K562 (cell line): ENCODE results near the gene FLVCR2. TPM values are rescaled to one million over a fixed set of nuclear protein-coding genes. Genes with fewer than 3 reads are reported as not detected.

Experiments used
- ATAC-seq: fragments of 200-7000 bp; cut with Tn5 transposase; 3 replicates; pipeline ENCODE4 v1.9.1; 2020; ENCODE audit warnings: moderate library complexity
- BruUV-seq: library from RNA; stranded (reverse); fragments of 400-500 nt; replicated peaks from 2 replicates; lab custom pipeline; 2021; lab: Mats Ljungman, UMichigan
- CTCF ChIA-PET: fragments of 300-600 bp; formaldehyde crosslinking; extraction: SDS; loops from one replicate; lab custom pipeline; 2021; ENCODE audit warnings: low intra/inter-chr PET ratio; lab: Yijun Ruan, JAX
- POLR2A ChIA-PET: fragments of 300-600, 350-650 bp; sonication (Branson Sonifier 250); formaldehyde crosslinking; extraction: SDS; loops from one replicate; lab custom pipeline; 2021; ENCODE audit warnings: antibody characterized with exemption, inconsistent platforms; lab: Yijun Ruan, JAX
- DNase-seq, 4 experiments: peaks; one replicate each; pipeline versions ENCODE4 v3.0.0 to v3.0.0-alpha.2; 2011 to 2018; ENCODE audit warnings: low spot score in 3 of 4, mixed read lengths in 3 of 4; ENCODE audit errors: extremely low read depth in 1 of 4
- FAIRE-seq: peaks from 2 replicates; lab custom pipeline; 2011; peaks lifted over from hg19 to GRCh38; lab: Jason Lieb, UNC
- H2AFZ ChIP-seq: 2 replicates; pipeline ENCODE4 v1.6.0; 2011; ENCODE audit warnings: low read depth, low read length, control low read depth, inconsistent platforms
- H3K27ac ChIP-seq: fragments of 200-600 bp; 3 replicates; pipeline ENCODE4 v1.8.0; 2011; ENCODE audit warnings: low read depth, mild to moderate bottlenecking, control low read depth, inconsistent platforms, low read length, moderate library complexity, mixed read lengths; ENCODE audit errors: extremely low read depth
- H3K27me3 ChIP-seq, 2 experiments: fragments of 300-600 bp in 1 of 2; 2 replicates in 1 of 2; 3 replicates in 1 of 2; pipeline versions ENCODE4 v1.6.0 to v1.8.0; 2011; ENCODE audit warnings: inconsistent platforms in 2 of 2, low read length in 2 of 2, mild to moderate bottlenecking in 1 of 2, mixed read lengths in 1 of 2, moderate library complexity in 1 of 2; ENCODE audit not compliant: control insufficient read depth in 2 of 2, insufficient read depth in 2 of 2
- H3K36me3 ChIP-seq: fragments of 300-600 bp; 3 replicates; pipeline ENCODE4 v1.8.0; 2011; ENCODE audit warnings: mild to moderate bottlenecking, low read length, inconsistent platforms; ENCODE audit not compliant: control insufficient read depth, insufficient read depth
- H3K4me1 ChIP-seq, 2 experiments: fragments of 200-600 bp in 1 of 2; replicated peaks in 1 of 2; 2 replicates in 1 of 2; 3 replicates in 1 of 2; pipeline versions ENCODE4 v1.5.1 to v1.8.0; 2011; ENCODE audit warnings: inconsistent platforms in 2 of 2, low read length in 2 of 2, mild to moderate bottlenecking in 1 of 2, mixed read lengths in 1 of 2, moderate library complexity in 1 of 2; ENCODE audit not compliant: control insufficient read depth in 2 of 2, insufficient read depth in 2 of 2
- H3K4me2 ChIP-seq: 2 replicates; pipeline ENCODE4 v1.6.1; 2011; ENCODE audit warnings: low read length, control low read depth, inconsistent platforms, mixed read lengths; ENCODE audit not compliant: insufficient read depth
- H3K4me3 ChIP-seq: fragments of 200-600 bp; sonication (generic), shearing (Covaris generic); 2 replicates; pipeline ENCODE4 v1.5.1; 2016; ENCODE audit warnings: control low read depth, inconsistent platforms
- H3K79me2 ChIP-seq: fragments of 200-600 bp; 3 replicates; pipeline ENCODE4 v1.8.0; 2011; ENCODE audit warnings: low read length, inconsistent platforms; ENCODE audit not compliant: control insufficient read depth, insufficient read depth
- H3K9ac ChIP-seq, 2 experiments: 2 replicates each; pipeline versions ENCODE4 v1.6.0 to v1.6.1; 2011; ENCODE audit warnings: low read depth in 2 of 2, low read length in 2 of 2, control low read depth in 1 of 2, inconsistent platforms in 1 of 2, mild to moderate bottlenecking in 1 of 2, mixed read lengths in 1 of 2; ENCODE audit not compliant: insufficient read depth in 1 of 2
- H3K9me1 ChIP-seq: one replicate; pipeline ENCODE4 v1.6.0; 2011; ENCODE audit warnings: inconsistent platforms, mild to moderate bottlenecking, low read length, moderate library complexity; ENCODE audit not compliant: control insufficient read depth, insufficient read depth
- H3K9me3 ChIP-seq: replicated peaks from 2 replicates; pipeline ENCODE4 v1.5.1; 2011; ENCODE audit warnings: low read depth, low read length, inconsistent platforms; ENCODE audit not compliant: control insufficient read depth, insufficient read depth
- H4K20me1 ChIP-seq: replicated peaks from 2 replicates; pipeline ENCODE4 v1.6.1; 2011; ENCODE audit warnings: low read length, inconsistent platforms, mixed read lengths; ENCODE audit not compliant: control insufficient read depth, insufficient read depth
- AFF4 ChIP-seq: sonication (generic); formaldehyde crosslinking; IDR thresholded peaks from 2 replicates; pipeline ENCODE4 v1.8.0; 2023; ENCODE audit warnings: mild to moderate bottlenecking, missing genetic modification reagents
- CC2D1A ChIP-seq: fragments of 450-650 bp; IDR thresholded peaks from 2 replicates; pipeline ENCODE4 v1.6.1; 2017; ENCODE audit warnings: mild to moderate bottlenecking
- EP300 ChIP-seq: IDR thresholded peaks from 2 replicates; pipeline ENCODE4 v1.6.1; 2012; ENCODE audit warnings: low read length, improper control_type of control experiment
- HMBOX1 ChIP-seq: sonication (generic); IDR thresholded peaks from 2 replicates; pipeline ENCODE4 v1.6.1; 2016
- KDM5B ChIP-seq: fragments of 200-600 bp; sonication (generic); IDR thresholded peaks from 2 replicates; pipeline ENCODE4 v1.6.1; 2012; ENCODE audit warnings: low read depth, mild to moderate bottlenecking, moderate library complexity, low read length, control low read depth, inconsistent platforms; ENCODE audit not compliant: insufficient replicate concordance
- NR3C1 ChIP-seq: sonication (generic); formaldehyde crosslinking; IDR thresholded peaks from 2 replicates; pipeline ENCODE4 v1.8.1; 2022; ENCODE audit warnings: missing genetic modification reagents
- POU5F1 ChIP-seq: fragments of 150-350 bp; IDR thresholded peaks from 2 replicates; pipeline ENCODE4 v1.6.1; 2014; ENCODE audit warnings: borderline replicate concordance, low read length, low read depth, mild to moderate bottlenecking; ENCODE audit not compliant: partially characterized antibody
- PREB ChIP-seq: sonication (generic); formaldehyde crosslinking; IDR thresholded peaks from 2 replicates; pipeline ENCODE4 v1.8.1; 2023; ENCODE audit warnings: mild to moderate bottlenecking, missing genetic modification reagents
- SMARCA5 ChIP-seq: fragments of 450-650 bp; IDR thresholded peaks from 2 replicates; pipeline ENCODE4 v1.6.1; 2016
- ZC3H8 ChIP-seq: fragments of 450-650 bp; IDR thresholded peaks from 2 replicates; pipeline ENCODE4 v1.6.1; 2017
- ZFP36 ChIP-seq: fragments of 150-350 bp; IDR thresholded peaks from 2 replicates; pipeline ENCODE4 v1.6.1; 2018; ENCODE audit warnings: low read length, low read depth; ENCODE audit not compliant: partially characterized antibody
- WGBS: fragments of 100-300 bp; shearing (Covaris generic); methylation state at CpG from one replicate; pipeline ENCODE4 v1.1.6; 2016; ENCODE audit warnings: low coverage, mixed read lengths; ENCODE audit not compliant: insufficient coverage; ENCODE audit errors: missing lambda C conversion rate; 5-methylcytosine and 5-hydroxymethylcytosine counted together
- in situ Hi-C: fragments of 300-500 bp; cut with MboI; formaldehyde crosslinking; loops from 4 replicates; pipeline ENCODE4 v1.15.0; 2018; ENCODE audit warnings: inconsistent platforms, mixed read lengths
- intact Hi-C: fragments of 100-400 bp; cut with micrococcal nuclease; formaldehyde crosslinking; loops from 2 replicates; pipeline ENCODE4 v1.14.2; 2022
- polyA plus RNA-seq, 8 experiments: library from polyadenylated mRNA; depleted of rRNA in 4 of 8; stranded (reverse) in 5 of 8; unstranded in 3 of 8; fragments of >200 nt; fragmentation: Nextera tagmentation in 2 of 8; fragmentation: Illumina TruSeq in 1 of 8; extraction: Ambion mirVana in 2 of 8; extraction: Trizol in 1 of 8; gene quantifications; 2 replicates each; pipeline versions ENCODE4 v1.2.1 to v1.2.3, GENCODE V29; 2011 to 2014; ENCODE audit warnings: inconsistent platforms in 1 of 8, missing spikeins in 1 of 8
- total RNA-seq, 7 experiments: library from RNA; depleted of rRNA in 6 of 7; stranded (reverse); fragments of >200 nt in 6 of 7; fragmentation: Illumina TruSeq in 2 of 7; extraction: Trizol in 2 of 7; gene quantifications; 2 replicates each; pipeline versions ENCODE4 v1.2.1 to v1.2.3, GENCODE V29; 2011 to 2021; ENCODE audit warnings: low replicate concordance in 1 of 7

FLVCR2 gene
- total and polyA plus RNA-seq, 9 of the 15 experiments (the other 6 are each of a cell fraction or from before 2014, with no cell fraction given) = 1.5 TPM; not detected in 8

GRCh38 chr14:75591987-75592575, 13.7 kb downstream of the FLVCR2 start:
- no peak overlapping the region for H3K4me2 ChIP-seq
- no peak overlapping the region for H3K4me3 ChIP-seq
- no peak overlapping the region for H3K9ac ChIP-seq
- no peak overlapping the region for H3K27ac ChIP-seq
- H2AFZ ChIP-seq = no peak overlapping the region
- no peak for DNase-seq
- H3K36me3 ChIP-seq = no peaks in the 10 kb centered on the region
- H3K9me1 ChIP-seq = no peaks in the 10 kb centered on the region
- no peak for ATAC-seq
- H3K4me1 ChIP-seq = no peaks in the 10 kb centered on the region
- no peak for FAIRE-seq
- intact Hi-C loops = no loop called here
- no peaks in the 10 kb centered on the region for H3K79me2 ChIP-seq
- CTCF ChIA-PET = no interaction called here
- H3K27me3 ChIP-seq = no peaks in the 10 kb centered on the region
- no TSS peak for BruUV-seq
- in situ Hi-C loops = no loop called here
- TF ChIP-seq CC2D1A (no peak), ZFP36 (peak; percentile 26)
- POLR2A ChIA-PET = no interaction called here
- H4K20me1 ChIP-seq = no peaks in the 10 kb centered on the region
- no peaks in the 10 kb centered on the region for H3K9me3 ChIP-seq

- Histone ChIP-seq H4K20me1 (no peaks in the 10 kb centered on the region), H3K4me3 (no peak overlapping the region), H3K9me3 (no peaks in the 10 kb centered on the region), H2AFZ (no peak overlapping the region), H3K27ac (no peak overlapping the region), H3K4me2 (no peak overlapping the region), H3K27me3 (peaks cover 2 to 6% of the 10 kb centered on the region in 2 experiments; a peak in 3 of 5 replicates), H3K9me1 (no peaks in the 10 kb centered on the region), H3K4me1 (no peaks in the 10 kb centered on the region), H3K79me2 (no peaks in the 10 kb centered on the region), H3K9ac (no peak overlapping the region), H3K36me3 (no peaks in the 10 kb centered on the region)
- WGBS = 6% methylated on average over 3 of the region's 3 CpGs
- no peak for ATAC-seq
- DNase-seq = no peak
- no TSS peak for BruUV-seq
- in situ Hi-C loops = no loop called here
- FAIRE-seq = no peak
- CTCF ChIA-PET = no interaction called here
- POLR2A ChIA-PET = no interaction called here
- intact Hi-C loops = no loop called here
- TF ChIP-seq KDM5B (no peak), ZC3H8 (no peak), EP300 (no peak), AFF4 (CRISPR knock-in tag) (no peak), HMBOX1 (no peak), PREB (no peak), NR3C1 (CRISPR knock-in tag) (no peak), SMARCA5 (no peak), POU5F1 (no peak)
Observed at GRCh38 chr14:75595226-75595625, 16.8 kb downstream of the FLVCR2 start.
